HG03520 (cell line): Measurements from ENCODE around the gene SCAF1.
A peak's percentile ranks its signal among the peaks of the same experiment; 100 is the strongest.

Experiments used
- ATAC-seq: cut with Tn5 transposase; IDR thresholded peaks from one replicate; pipeline ENCODE4 v1.9.1; 2021; ENCODE audit warnings: mild to moderate bottlenecking, moderate library complexity; ENCODE audit not compliant: unreplicated experiment

Gene SCAF1

GRCh38 chr19:49641688-49642491, at the start of gene SCAF1:
TSS of gene SCAF1 (plus strand) at chr19:49642209. CDS start at chr19:49645027, 2,818 bp downstream.
- ATAC-seq = peak; percentile 52

GRCh38 chr19:49592486-49593232, 49.4 kb upstream of the SCAF1 start:
- ATAC-seq = no peak

- ATAC-seq = no peak
These were observed 48.5 kb upstream of the SCAF1 start for GRCh38 chr19:49593233-49594113.

GRCh38 chr19:49594157-49594992, 47.6 kb upstream of the SCAF1 start:
- ATAC-seq = no peak

GRCh38 chr19:49594993-49595818, 46.8 kb upstream of the SCAF1 start:
- ATAC-seq = no peak

- ATAC-seq = no peak
These were observed 46.1 kb upstream of the SCAF1 start for GRCh38 chr19:49595819-49596404.

- no peak for ATAC-seq
These were observed 45.6 kb upstream of the SCAF1 start for GRCh38 chr19:49596407-49596806.

GRCh38 chr19:49596954-49597702, 44.9 kb upstream of the SCAF1 start:
- ATAC-seq = no peak

- no peak for ATAC-seq
These were observed 44.4 kb upstream of the SCAF1 start for GRCh38 chr19:49597703-49597974.

GRCh38 chr19:49599378-49600295, 42.4 kb upstream of the SCAF1 start:
- ATAC-seq = no peak

GRCh38 chr19:49601482-49602038, 40.4 kb upstream of the SCAF1 start:
- no peak for ATAC-seq

- no peak for ATAC-seq
These were observed 39.2 kb upstream of the SCAF1 start for GRCh38 chr19:49602806-49603205.

GRCh38 chr19:49605605-49606004, 36.4 kb upstream of the SCAF1 start:
- no peak for ATAC-seq

- no peak for ATAC-seq
These were observed 32.4 kb upstream of the SCAF1 start for GRCh38 chr19:49609499-49610092.

- no peak for ATAC-seq
These were observed 28.6 kb upstream of the SCAF1 start for GRCh38 chr19:49613374-49613773.

- no peak for ATAC-seq
These were observed 27.7 kb upstream of the SCAF1 start for GRCh38 chr19:49614096-49614833.
